ENCODE data around the gene DOCK7.

Gene DOCK7

GRCh38 chr1:62434618-62435001 is 253.6 kb downstream of the DOCK7 start:
- DNase-seq = no peak
- TF ChIP-seq EZH2 (optimal IDR thresholded peaks at IDR 0.05; ENCODE audit: low read depth, low read length) = no peak
- Histone ChIP-seq H3K4me1 (ENCODE audit: low read length) (0 out of 2 replicates have a peak, but pooled peaks cover 8% of the 10 kb centered on the region), H3K36me3 (replicated peaks; ENCODE audit: insufficient read depth, low read length) (no peaks in the 10 kb centered on the region), H3K27me3 (replicated peaks; ENCODE audit: insufficient read depth, low read length) (no peaks in the 10 kb centered on the region), H2AFZ (ENCODE audit: low read length) (no peak overlapping the region), H3K9me2 (replicated peaks; ENCODE audit: insufficient read depth, low read length) (no peaks in the 10 kb centered on the region), H3K4me3 (ENCODE audit: low read length) (no peak overlapping the region), H3K4me2 (ENCODE audit: low read depth, low read length) (no peak overlapping the region), H4K20me1 (ENCODE audit: insufficient read depth, low read length) (peaks cover 6% of the 10 kb centered on the region), H3K9me3 (replicated peaks; ENCODE audit: insufficient read depth, low read length) (no peaks in the 10 kb centered on the region), H3K27ac (ENCODE audit: low read length) (no peak overlapping the region), H3F3A (ENCODE audit: insufficient read depth, low read length) (peaks cover 21% of the 10 kb centered on the region), H3K9ac (ENCODE audit: low read length) (no peak overlapping the region), H3K79me2 (ENCODE audit: low read length) (peaks cover 31% of the 10 kb centered on the region)

- no peak for TF ChIP-seq EZH2phosphoT487 (IDR thresholded peaks at IDR 0.05; ENCODE audit: low read length)
- no peak for TF ChIP-seq EZH2 (optimal IDR thresholded peaks at IDR 0.05; ENCODE audit: low read depth, low read length)
- TF ChIP-seq CTCF (IDR thresholded peaks at IDR 0.05; ENCODE audit: low read length) = no peak
- H2AFZ ChIP-seq (ENCODE audit: low read length) = no peak overlapping the region
- H3K9me2 ChIP-seq (replicated peaks; ENCODE audit: insufficient read depth, low read length) = no peaks in the 10 kb centered on the region
- 0 out of 2 replicates have a peak, but pooled peaks cover 5% of the 10 kb centered on the region for H3K4me1 ChIP-seq (ENCODE audit: low read length)
- peaks cover 25% of the 10 kb centered on the region for H3K79me2 ChIP-seq (ENCODE audit: low read length)
- H3K27ac ChIP-seq (ENCODE audit: low read length) = no peak overlapping the region
- no peaks in the 10 kb centered on the region for H3K27me3 ChIP-seq (replicated peaks; ENCODE audit: insufficient read depth, low read length)
- H3K9me3 ChIP-seq (replicated peaks; ENCODE audit: insufficient read depth, low read length) = no peaks in the 10 kb centered on the region
- no peak overlapping the region for H3K4me2 ChIP-seq (ENCODE audit: low read depth, low read length)
- H4K20me1 ChIP-seq (ENCODE audit: insufficient read depth, low read length) = peaks cover 3% of the 10 kb centered on the region; the same call in 1 of the 2 replicates
- no peak overlapping the region for H3K4me3 ChIP-seq (ENCODE audit: low read length)
- H3K9ac ChIP-seq (ENCODE audit: low read length) = no peak overlapping the region
- DNase-seq = no peak
- H3K36me3 ChIP-seq (replicated peaks; ENCODE audit: insufficient read depth, low read length) = no peaks in the 10 kb centered on the region
- H3F3A ChIP-seq (ENCODE audit: insufficient read depth, low read length) = peaks cover 21% of the 10 kb centered on the region
These were observed 254.1 kb downstream of the DOCK7 start for GRCh38 chr1:62433861-62434617.

- no peaks in the 10 kb centered on the region for H3K79me2 ChIP-seq (ENCODE audit: low read length)
- TF ChIP-seq EZH2 (optimal IDR thresholded peaks at IDR 0.05; ENCODE audit: low read depth, low read length) = no peak
- TF ChIP-seq EZH2phosphoT487 (IDR thresholded peaks at IDR 0.05; ENCODE audit: low read length) = no peak
- TF ChIP-seq CTCF (IDR thresholded peaks at IDR 0.05; ENCODE audit: low read length) = no peak
- H3F3A ChIP-seq (ENCODE audit: insufficient read depth, low read length) = no peaks in the 10 kb centered on the region
- H3K4me3 ChIP-seq (ENCODE audit: low read length) = no peak overlapping the region
- H3K4me1 ChIP-seq (ENCODE audit: low read length) = no peaks in the 10 kb centered on the region
- no peaks in the 10 kb centered on the region for H3K9me2 ChIP-seq (replicated peaks; ENCODE audit: insufficient read depth, low read length)
- H3K27ac ChIP-seq (ENCODE audit: low read length) = no peak overlapping the region
- H2AFZ ChIP-seq (ENCODE audit: low read length) = no peak overlapping the region
- no peak for DNase-seq
- no peaks in the 10 kb centered on the region for H3K9me3 ChIP-seq (replicated peaks; ENCODE audit: insufficient read depth, low read length)
- no peaks in the 10 kb centered on the region for H3K36me3 ChIP-seq (replicated peaks; ENCODE audit: insufficient read depth, low read length)
- no peak overlapping the region for H3K4me2 ChIP-seq (ENCODE audit: low read depth, low read length)
- H4K20me1 ChIP-seq (ENCODE audit: insufficient read depth, low read length) = no peaks in the 10 kb centered on the region
- H3K27me3 ChIP-seq (replicated peaks; ENCODE audit: insufficient read depth, low read length) = no peaks in the 10 kb centered on the region
- H3K9ac ChIP-seq (ENCODE audit: low read length) = no peak overlapping the region
These were observed 258.6 kb downstream of the DOCK7 start for GRCh38 chr1:62429581-62429980.

- Histone ChIP-seq H3F3A (ENCODE audit: insufficient read depth, low read length) (no peaks in the 10 kb centered on the region), H3K36me3 (replicated peaks; ENCODE audit: insufficient read depth, low read length) (no peaks in the 10 kb centered on the region), H3K9ac (ENCODE audit: low read length) (no peak overlapping the region), H3K27me3 (replicated peaks; ENCODE audit: insufficient read depth, low read length) (no peaks in the 10 kb centered on the region), H4K20me1 (ENCODE audit: insufficient read depth, low read length) (no peaks in the 10 kb centered on the region), H3K4me3 (ENCODE audit: low read length) (no peak overlapping the region), H2AFZ (ENCODE audit: low read length) (no peak overlapping the region), H3K9me2 (replicated peaks; ENCODE audit: insufficient read depth, low read length) (no peaks in the 10 kb centered on the region), H3K9me3 (replicated peaks; ENCODE audit: insufficient read depth, low read length) (no peaks in the 10 kb centered on the region), H3K4me1 (ENCODE audit: low read length) (no peaks in the 10 kb centered on the region), H3K4me2 (ENCODE audit: low read depth, low read length) (no peak overlapping the region), H3K27ac (ENCODE audit: low read length) (no peak overlapping the region), H3K79me2 (ENCODE audit: low read length) (no peaks in the 10 kb centered on the region)
- no peak for TF ChIP-seq EZH2phosphoT487 (IDR thresholded peaks at IDR 0.05; ENCODE audit: low read length)
- no peak for DNase-seq
These were observed 259.8 kb downstream of the DOCK7 start for GRCh38 chr1:62428351-62428750.
